ENCODE measurements around the gene PRODH2.

The PRODH2 gene

GRCh38 chr19:35785339-35785627 is 27.4 kb downstream of the PRODH2 start:
- Histone ChIP-seq H3F3A (ENCODE audit: control insufficient read depth, insufficient read depth) (no peaks in the 10 kb centered on the region), H3K9me3 (ENCODE audit: control insufficient read depth, insufficient read depth, low read length) (no peaks in the 10 kb centered on the region), H3K9me2 (replicated peaks; ENCODE audit: control insufficient read depth, low read length) (no peaks in the 10 kb centered on the region), H3K27me3 (ENCODE audit: control insufficient read depth, low read length) (no peaks in the 10 kb centered on the region), H3K36me3 (ENCODE audit: control insufficient read depth, low read length) (no peaks in the 10 kb centered on the region), H3K79me2 (ENCODE audit: control insufficient read depth, low read length) (no peaks in the 10 kb centered on the region), H3K4me3 (ENCODE audit: low read length) (no peak overlapping the region), H3K27ac (ENCODE audit: low read depth, low read length) (no peak overlapping the region), H3K4me2 (ENCODE audit: low read length) (no peak overlapping the region), H3K4me1 (ENCODE audit: control insufficient read depth, low read length) (no peaks in the 10 kb centered on the region), H4K20me1 (ENCODE audit: control insufficient read depth, insufficient read depth, low read depth, low read length) (no peaks in the 10 kb centered on the region)
- no peak for TF ChIP-seq EZH2phosphoT487 (IDR thresholded peaks at IDR 0.05; ENCODE audit: borderline replicate concordance, low read length)
- TF ChIP-seq CTCF (IDR thresholded peaks at IDR 0.05; ENCODE audit: low read depth, low read length, poor library complexity, severe bottlenecking), result no peak

- Histone ChIP-seq H3K79me2 (ENCODE audit: control insufficient read depth, low read length) (no peaks in the 10 kb centered on the region), H3K9me2 (replicated peaks; ENCODE audit: control insufficient read depth, low read length) (no peaks in the 10 kb centered on the region), H3K27me3 (ENCODE audit: control insufficient read depth, low read length) (no peaks in the 10 kb centered on the region), H3K4me2 (ENCODE audit: low read length) (no peak overlapping the region), H3K36me3 (ENCODE audit: control insufficient read depth, low read length) (no peaks in the 10 kb centered on the region), H3F3A (ENCODE audit: control insufficient read depth, insufficient read depth) (no peaks in the 10 kb centered on the region), H3K4me3 (ENCODE audit: low read length) (no peak overlapping the region), H3K27ac (ENCODE audit: low read depth, low read length) (no peak overlapping the region), H4K20me1 (ENCODE audit: control insufficient read depth, insufficient read depth, low read depth, low read length) (no peaks in the 10 kb centered on the region), H3K4me1 (ENCODE audit: control insufficient read depth, low read length) (no peaks in the 10 kb centered on the region), H3K9me3 (ENCODE audit: control insufficient read depth, insufficient read depth, low read length) (no peaks in the 10 kb centered on the region)
- TF ChIP-seq CTCF (IDR thresholded peaks at IDR 0.05; ENCODE audit: low read depth, low read length, poor library complexity, severe bottlenecking), result no peak
- no peak for TF ChIP-seq EZH2phosphoT487 (IDR thresholded peaks at IDR 0.05; ENCODE audit: borderline replicate concordance, low read length)
Observed at GRCh38 chr19:35784503-35785338, 27.9 kb downstream of the PRODH2 start.

GRCh38 chr19:35783469-35784434 is 28.9 kb downstream of the PRODH2 start:
- H3K4me2 ChIP-seq (ENCODE audit: low read length), result no peak overlapping the region
- H3K27ac ChIP-seq (ENCODE audit: low read depth, low read length), result no peak overlapping the region
- no peaks in the 10 kb centered on the region for H4K20me1 ChIP-seq (ENCODE audit: control insufficient read depth, insufficient read depth, low read depth, low read length)
- H3K9me3 ChIP-seq (ENCODE audit: control insufficient read depth, insufficient read depth, low read length), result no peaks in the 10 kb centered on the region
- H3K36me3 ChIP-seq (ENCODE audit: control insufficient read depth, low read length), result no peaks in the 10 kb centered on the region
- no peaks in the 10 kb centered on the region for H3K79me2 ChIP-seq (ENCODE audit: control insufficient read depth, low read length)
- no peaks in the 10 kb centered on the region for H3K27me3 ChIP-seq (ENCODE audit: control insufficient read depth, low read length)
- no peak for TF ChIP-seq EZH2phosphoT487 (IDR thresholded peaks at IDR 0.05; ENCODE audit: borderline replicate concordance, low read length)
- TF ChIP-seq CTCF (IDR thresholded peaks at IDR 0.05; ENCODE audit: low read depth, low read length, poor library complexity, severe bottlenecking), result no peak
- H3K9me2 ChIP-seq (replicated peaks; ENCODE audit: control insufficient read depth, low read length), result no peaks in the 10 kb centered on the region
- no peaks in the 10 kb centered on the region for H3F3A ChIP-seq (ENCODE audit: control insufficient read depth, insufficient read depth)
- no peak overlapping the region for H3K4me3 ChIP-seq (ENCODE audit: low read length)
- no peaks in the 10 kb centered on the region for H3K4me1 ChIP-seq (ENCODE audit: control insufficient read depth, low read length)
